GM10266 (cell line): Measurements from ENCODE around the gene ABHD16B.
"Not testable (repeated sequence)": the region's sequence is repeated elsewhere in the genome, so short reads cannot be mapped to it uniquely, and the experiment has no call there.

ENCODE experiments used
- DNase-seq: peaks from one replicate; pipeline ENCODE4 v3.0.0; 2012; ENCODE audit errors: extremely low spot score
- CTCF ChIP-seq: IDR thresholded peaks from 2 replicates; pipeline ENCODE4 v1.5.1; 2012; ENCODE audit warnings: mild to moderate bottlenecking, low read depth; ENCODE audit not compliant: control insufficient read depth, insufficient read depth; ENCODE audit errors: missing control alignments

The ABHD16B gene

GRCh38 chr20:63877755-63878470, 16.6 kb downstream of the ABHD16B start:
- no peak for TF ChIP-seq CTCF
- DNase-seq, result no peak

GRCh38 chr20:63878899-63879663, 17.8 kb downstream of the ABHD16B start:
- DNase-seq, result no peak
- no peak for TF ChIP-seq CTCF

GRCh38 chr20:63880901-63881300, 19.6 kb downstream of the ABHD16B start:
- DNase-seq, result not testable (repeated sequence)

- DNase-seq, result no peak
- TF ChIP-seq CTCF, result no peak
These were observed 20.3 kb downstream of the ABHD16B start for GRCh38 chr20:63881451-63882226.

GRCh38 chr20:63882257-63883200, 21.2 kb downstream of the ABHD16B start:
- no peak for TF ChIP-seq CTCF
- no peak for DNase-seq

- TF ChIP-seq CTCF, result no peak
- DNase-seq, result no peak
These were observed 21.9 kb downstream of the ABHD16B start for GRCh38 chr20:63883201-63883593.
